Testis (tissue), 2 donors: ENCODE measurements around the gene MAPK11.

ENCODE experiments used
- POLR2A ChIP-seq: fragments of 450-650 bp; IDR thresholded peaks from one replicate; pipeline ENCODE4 v1.6.1; 2017; ENCODE audit warnings: antibody characterized with exemption, mild to moderate bottlenecking, moderate library complexity
- TF ChIP-seq, protein P1 (sequence below), 3 experiments: fragments of 450-650 bp in 2 of 3; fragments of 200-600 bp in 1 of 3; sonication (generic) in 1 of 3; IDR thresholded peaks; one replicate each; pipeline ENCODE4 v1.5.1; 2016 to 2019; ENCODE audit warnings: antibody characterized with exemption in 3 of 3, mild to moderate bottlenecking in 2 of 3, moderate library complexity in 1 of 3

DNA sequence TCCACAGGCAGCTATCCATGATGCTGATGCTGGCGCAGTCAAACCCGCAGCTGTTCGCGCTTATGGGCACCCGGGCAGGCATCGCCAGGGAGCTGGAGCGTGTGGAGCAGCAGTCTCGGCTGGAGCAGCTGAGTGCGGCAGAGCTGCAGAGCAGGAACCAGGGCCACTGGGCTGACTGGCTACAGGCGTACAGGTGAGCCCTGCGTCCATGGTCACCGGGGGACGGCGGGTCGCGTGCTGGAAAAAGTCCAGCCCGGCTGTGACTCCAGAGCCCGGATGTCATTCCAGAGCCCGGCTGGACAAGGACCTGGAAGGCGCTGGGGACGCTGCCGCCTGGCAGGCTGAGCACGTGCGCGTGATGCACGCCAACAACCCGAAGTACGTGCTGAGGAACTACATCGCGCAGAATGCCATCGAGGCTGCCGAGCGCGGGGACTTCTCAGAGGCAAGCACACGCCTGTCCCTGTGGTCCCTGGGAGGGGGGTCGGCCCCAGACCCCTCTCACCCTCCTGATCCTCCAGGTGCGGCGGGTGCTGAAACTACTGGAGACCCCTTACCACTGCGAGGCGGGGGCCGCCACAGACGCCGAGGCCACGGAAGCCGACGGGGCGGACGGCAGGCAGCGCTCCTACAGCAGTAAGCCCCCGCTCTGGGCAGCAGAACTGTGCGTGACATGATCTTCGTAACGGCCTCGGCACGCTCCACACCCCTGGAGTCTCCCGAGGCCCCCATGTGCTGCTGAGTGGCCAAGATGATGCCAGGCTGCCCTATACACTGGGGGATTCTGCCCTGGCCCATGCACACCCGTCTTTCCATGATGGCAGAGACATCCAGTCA, 53.3 kb downstream of the MAPK11 start:
- TF ChIP-seq, protein P1, sequence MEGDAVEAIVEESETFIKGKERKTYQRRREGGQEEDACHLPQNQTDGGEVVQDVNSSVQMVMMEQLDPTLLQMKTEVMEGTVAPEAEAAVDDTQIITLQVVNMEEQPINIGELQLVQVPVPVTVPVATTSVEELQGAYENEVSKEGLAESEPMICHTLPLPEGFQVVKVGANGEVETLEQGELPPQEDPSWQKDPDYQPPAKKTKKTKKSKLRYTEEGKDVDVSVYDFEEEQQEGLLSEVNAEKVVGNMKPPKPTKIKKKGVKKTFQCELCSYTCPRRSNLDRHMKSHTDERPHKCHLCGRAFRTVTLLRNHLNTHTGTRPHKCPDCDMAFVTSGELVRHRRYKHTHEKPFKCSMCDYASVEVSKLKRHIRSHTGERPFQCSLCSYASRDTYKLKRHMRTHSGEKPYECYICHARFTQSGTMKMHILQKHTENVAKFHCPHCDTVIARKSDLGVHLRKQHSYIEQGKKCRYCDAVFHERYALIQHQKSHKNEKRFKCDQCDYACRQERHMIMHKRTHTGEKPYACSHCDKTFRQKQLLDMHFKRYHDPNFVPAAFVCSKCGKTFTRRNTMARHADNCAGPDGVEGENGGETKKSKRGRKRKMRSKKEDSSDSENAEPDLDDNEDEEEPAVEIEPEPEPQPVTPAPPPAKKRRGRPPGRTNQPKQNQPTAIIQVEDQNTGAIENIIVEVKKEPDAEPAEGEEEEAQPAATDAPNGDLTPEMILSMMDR (IDR thresholded peaks at IDR 0.05): no peak
- TF ChIP-seq POLR2A: no peak
